ENCODE results near the gene UROC1.

- TF ChIP-seq CTCF (conservative IDR thresholded peaks at IDR 0.05) (no peak), ZFX (IDR thresholded peaks at IDR 0.05) (no peak)
Measured at GRCh38 chr3:126538966-126539365, 21.4 kb upstream of the UROC1 start.

Data from C4-2B (cell line).